CD4-positive, alpha-beta T cell treated with Interferon alpha-2 for 1 hour (primary cell): ENCODE results near the gene AGR3.
A peak's percentile ranks its signal among the peaks of the same experiment; 100 is the strongest.
"Not testable (repeated sequence)": the region's sequence is repeated elsewhere in the genome, so short reads cannot be mapped to it uniquely, and the experiment has no call there.

Experiments used
- DNase-seq, 2 donors: peaks; one replicate each; pipeline ENCODE4 v3.0.0-alpha.2; 2020 to 2022

Gene AGR3

DNA sequence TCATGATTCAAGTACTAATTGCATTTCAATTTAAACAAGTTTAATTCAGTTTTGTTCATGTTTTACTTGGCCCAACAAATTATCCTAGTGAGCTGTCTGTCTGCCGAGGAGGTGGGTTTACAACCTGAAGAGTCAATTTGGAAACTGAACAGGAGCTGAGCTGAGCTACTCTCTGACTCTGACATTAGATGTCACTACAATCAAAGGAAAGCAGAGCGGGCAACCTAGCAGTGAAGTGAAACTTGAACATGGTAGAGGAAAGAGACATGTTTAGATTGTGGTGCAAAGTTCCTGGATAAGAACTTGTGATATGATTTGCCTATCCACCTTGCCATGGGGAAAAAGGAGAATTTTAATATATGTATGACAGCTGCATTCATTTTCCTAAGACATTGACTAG, 9.6 kb upstream of the AGR3 start:
- peak in 1 of 2 donors; percentile 46 for DNase-seq

DNA sequence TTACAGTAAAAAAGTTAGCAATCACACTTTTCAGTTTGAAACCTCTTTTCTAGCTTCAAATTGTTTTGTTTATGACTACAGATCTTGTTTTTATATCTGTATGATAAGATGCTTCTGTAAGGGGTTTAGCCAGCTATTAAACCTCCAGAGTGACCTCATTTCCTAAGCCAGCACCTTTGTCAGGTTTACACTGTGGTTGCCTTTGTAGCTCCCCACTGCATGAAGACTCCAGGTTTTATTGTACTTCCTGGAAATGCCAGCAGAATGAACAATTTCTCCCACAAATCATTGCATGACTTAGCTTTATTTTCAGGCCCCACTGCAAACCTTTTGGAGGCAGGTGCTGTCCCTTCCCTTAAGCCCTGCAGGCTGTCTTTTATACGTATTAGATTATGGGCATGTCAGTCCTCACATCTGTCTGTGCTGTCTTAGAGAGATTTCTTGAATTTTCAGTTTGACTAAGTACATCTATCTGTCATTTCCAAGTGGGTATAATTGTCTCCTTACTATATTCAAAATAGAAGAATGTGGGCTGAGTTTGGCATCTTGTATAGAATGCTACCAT, 8.2 kb upstream of the AGR3 start:
- DNase-seq, result no peak

DNA sequence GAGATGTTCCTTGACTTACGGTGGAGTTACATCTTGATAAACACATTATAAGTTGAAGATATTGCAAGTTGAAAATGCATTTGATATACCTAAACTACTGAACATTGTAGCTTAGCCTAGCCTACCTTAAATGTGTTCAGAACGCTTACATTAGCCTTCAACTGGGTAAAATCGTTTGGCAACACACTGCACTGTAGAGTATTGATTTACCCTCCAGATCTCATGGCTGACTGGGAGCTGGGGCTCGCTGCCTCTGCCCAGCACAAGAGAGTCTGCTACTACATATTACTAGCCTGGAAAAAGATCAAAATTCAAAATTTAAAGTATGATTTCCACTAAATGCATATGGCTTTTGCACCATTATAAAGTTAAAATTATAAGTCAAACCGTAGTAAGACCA, 7.5 kb upstream of the AGR3 start:
- DNase-seq, result no peak

DNA sequence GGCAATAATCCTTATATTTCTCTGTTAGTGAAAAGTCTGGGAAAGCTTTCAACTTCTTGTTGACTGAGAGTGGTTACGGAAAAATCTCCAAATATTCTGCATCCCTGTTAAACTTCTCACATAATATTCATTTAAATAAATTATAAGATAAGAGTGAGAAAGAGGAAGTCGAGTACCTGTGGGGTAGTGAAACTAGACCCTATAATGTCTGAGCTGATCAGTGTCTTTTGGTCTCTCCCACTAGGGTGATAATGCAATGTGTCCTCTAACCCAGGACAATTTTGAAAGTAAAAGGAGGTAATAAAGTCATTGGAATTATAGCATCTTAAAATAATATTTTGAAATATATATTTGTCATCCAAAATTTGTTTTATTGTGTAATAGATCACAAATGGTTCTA, 2.1 kb upstream of the AGR3 start:
- DNase-seq, result no peak

DNA sequence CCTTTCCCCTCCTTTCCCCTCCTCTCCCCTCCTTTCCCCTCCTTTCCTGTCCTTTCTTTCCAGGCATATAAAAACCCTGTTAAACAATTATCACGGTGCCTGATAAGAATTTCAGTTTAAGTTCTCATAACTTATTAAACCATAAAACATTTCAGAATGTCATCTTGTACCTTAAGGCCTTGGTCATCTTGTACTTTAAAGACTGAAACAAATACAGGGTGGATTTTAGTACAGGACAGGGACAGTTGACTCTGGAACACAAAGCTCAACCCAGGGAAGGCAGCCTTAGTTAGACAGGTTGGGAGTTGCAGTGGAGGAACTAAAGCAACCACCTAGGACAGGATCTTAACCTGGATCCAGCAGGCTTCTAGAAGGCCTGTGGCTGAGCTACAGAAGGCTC, 1.2 kb downstream of the AGR3 start:
- no peak for DNase-seq

DNA sequence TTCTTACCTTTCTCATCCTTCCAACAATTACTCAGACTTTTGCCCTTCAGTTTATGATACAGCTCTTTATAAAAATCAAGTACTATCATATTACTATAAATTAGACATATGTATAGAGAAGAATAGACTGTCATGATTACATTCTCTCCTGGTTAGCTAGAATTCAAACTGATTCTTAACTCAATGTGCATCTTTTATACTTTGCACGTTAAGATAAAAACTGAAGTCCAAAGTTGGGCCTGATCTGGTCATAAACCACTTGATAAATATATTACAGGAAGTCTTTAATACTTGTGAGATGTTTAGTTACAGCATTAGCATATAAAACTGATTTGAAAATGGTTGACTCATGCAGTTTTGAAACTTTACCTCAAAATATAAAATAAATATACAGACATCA, 2.6 kb downstream of the AGR3 start:
- no peak for DNase-seq

DNA sequence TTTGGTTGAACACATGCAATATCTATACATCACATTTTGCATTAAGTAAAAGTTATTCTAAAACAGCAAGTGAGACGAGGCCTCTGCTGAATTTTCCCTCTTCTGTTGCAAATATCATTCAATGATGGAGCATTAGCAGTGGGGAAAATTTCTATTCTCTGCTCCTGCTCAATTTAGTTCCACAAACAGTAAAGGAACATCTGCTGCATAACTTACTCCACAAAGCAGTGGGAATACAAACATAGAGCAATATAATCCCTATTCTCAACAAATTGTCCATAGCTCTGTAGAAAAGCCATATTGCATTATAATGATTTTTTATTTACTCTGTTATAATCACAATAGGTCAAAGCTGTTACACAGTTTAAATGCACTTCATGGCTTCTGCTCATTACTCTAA, 5.9 kb downstream of the AGR3 start:
- DNase-seq, result no peak

DNA sequence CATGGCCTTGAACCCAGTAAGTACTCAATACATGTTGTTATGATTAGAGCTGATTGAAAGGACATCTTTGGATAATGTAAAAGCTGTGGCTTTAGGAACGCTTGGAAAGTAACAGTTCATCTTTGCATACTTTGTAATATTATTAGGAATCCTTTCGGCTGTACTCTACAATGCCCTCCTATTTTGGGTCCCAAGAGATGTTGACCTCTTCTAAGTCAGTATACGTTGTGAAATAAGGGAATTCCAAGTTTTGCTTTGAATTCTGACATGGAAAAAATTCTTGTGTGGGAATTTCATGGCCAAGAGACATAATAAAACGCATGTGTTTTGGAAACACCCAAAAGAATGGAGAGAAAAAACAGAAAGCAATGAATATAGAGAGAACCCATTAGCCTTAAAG, 7.7 kb downstream of the AGR3 start:
- no peak for DNase-seq

DNA sequence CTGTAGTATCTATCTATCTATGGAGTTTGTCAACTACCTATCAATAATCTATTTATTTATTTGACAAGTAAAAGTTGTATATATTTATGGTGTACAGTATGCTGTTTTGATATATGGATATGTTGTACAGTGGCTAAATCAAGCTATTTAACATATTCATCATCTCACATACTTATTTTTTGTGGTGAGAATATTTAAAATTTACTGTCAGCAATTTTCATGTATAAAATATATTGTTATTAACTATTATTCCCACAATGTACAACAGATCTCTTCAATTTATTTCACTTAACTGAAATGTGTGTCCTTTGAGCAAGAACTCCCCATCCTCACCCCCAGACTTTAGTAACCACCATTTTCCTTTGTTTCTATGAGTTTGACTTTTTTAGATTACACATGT, 14.5 kb downstream of the AGR3 start:
- DNase-seq, result no peak

DNA sequence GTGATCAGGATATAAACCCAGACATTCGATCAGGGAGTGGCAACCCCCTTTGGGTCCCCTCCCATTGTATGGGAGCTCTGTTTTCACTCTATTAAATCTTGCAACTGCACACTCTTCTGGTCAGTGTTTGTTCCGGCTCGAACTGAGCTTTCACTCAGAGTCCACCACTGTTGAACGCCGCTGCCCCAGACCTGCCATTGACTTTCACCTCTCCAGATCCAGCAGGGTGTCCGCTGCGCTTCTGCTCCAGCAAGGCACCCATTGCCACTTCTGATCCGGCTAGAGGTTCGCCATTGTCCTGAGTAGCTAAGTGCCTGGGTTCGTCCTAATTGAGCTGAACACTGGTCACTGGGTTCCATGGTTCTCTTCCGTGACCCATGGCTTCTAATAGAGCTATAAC, 28.6 kb downstream of the AGR3 start:
- DNase-seq, result not testable (repeated sequence)

DNA sequence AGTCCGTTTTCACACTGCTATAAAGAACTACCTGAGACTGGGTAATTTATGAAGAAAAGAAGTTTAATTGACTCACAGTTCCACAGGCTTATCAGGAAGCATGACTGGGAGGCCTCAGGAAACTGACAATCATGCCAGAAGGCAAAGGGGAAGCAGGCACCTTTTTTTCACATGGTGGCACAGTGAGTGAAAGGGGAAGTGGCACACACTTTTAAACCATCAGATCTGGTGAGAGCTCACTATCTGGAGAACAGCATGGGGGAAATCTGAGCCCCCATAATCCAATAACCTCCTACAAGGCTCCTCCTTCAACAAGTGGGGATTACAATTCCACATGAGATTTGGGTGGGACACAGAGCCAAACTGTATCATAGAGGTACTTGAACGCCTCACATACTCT, 30.0 kb downstream of the AGR3 start:
- peak; percentile 10 to 32 for DNase-seq

DNA sequence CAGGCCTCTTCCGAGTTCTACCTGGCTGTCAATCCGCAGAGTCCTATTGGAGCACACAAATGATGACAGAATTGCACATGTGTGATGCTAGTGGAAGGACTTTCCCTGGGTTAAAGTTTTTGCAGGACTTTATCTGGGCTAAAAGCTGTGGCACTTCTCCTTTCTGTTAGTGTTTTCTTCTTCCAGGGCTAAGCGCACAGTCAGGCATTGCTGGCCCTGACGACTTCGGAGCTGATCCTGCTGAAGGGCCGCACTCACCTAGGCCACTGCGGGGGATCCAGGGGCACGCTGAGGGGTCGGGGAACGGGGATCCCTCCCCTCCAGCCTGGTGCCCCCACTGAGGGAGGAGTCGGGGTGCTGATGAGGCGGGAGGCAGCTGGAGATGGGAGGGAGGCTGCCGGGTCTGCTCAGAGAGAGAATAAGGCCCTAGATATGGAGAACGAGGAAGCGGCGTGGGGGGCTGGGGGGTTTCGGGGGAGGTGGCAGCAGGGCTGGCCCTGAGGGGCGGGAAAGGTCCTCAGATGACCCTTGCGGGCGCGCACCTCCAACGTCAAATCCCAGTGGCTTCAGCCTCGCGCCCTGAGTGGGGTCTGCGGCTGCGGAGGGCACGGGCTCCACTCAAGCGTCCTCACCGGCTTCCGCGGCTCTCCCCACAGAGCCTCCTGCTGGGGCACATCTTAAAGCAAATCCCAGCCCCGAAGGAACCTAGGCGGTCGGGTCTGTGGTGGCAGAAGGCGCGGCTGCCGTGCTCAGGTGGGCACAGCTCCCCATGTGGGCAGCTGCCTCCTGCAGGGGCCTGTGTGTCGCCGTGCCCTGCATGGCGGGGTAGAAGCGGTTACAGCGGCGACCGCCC, 30.9 kb downstream of the AGR3 start:
- no peak for DNase-seq

DNA sequence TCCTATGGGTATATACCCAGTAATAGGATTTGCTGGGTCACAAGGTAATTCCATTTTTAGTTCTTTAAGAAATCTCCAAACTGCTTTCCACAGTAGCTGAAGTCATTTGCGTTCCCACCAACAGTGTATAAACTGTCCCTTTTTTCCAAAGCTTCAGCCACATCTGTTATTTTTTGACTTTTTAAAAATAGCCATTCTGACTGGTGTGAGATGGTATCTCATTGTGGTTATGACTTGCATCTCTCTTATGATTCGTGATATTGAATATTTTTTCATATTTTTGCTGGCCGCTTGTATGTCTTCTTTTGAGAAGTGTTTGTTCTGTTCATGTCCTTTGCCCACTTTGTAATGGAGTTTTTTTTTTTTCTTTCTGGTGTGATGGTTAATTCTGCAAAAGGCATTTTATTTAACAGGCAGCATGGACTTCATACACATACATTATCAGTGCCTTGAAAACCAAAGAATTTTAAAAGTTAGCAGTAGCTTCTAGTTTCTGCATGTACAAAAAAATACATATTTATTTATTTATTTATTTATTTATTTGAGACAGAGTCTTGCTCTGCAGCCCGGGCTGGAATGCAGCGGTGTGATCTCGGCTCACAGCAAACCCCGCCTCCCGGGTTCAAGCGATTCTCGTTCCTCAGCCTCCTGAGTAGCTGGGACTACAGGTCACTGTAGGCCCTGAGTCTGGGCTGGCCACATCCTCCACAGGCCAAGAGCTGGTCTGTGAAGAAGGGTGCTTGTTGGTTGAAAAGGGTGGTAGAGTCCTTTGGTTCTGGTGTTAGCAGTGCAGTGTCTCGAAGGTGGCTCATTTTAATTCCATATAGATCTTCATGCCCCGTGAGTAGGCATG, 32.3 kb downstream of the AGR3 start:
- no peak for DNase-seq

DNA sequence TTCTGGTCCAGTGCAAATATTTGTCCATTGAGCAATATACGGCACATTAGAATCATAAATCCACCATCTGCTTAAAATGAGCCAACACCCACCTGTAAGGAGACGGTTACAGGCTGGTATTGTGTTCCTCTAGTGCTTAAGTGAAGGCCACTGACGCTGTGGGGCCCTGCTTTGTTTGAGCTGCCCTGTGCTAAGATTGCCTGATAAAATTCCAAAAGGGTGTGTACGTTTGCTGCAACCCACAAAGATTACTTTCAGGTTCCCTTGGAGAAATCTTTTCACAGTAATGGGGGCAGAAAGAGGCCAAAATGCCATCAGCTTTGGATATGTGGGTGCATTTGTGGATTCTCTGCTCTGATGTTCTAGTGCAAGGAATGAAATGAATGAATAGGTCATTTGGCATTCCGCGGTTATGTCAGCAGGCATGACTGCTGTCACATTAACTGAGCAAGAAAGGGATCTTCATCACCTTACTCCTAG, 34.4 kb downstream of the AGR3 start:
- no peak for DNase-seq

DNA sequence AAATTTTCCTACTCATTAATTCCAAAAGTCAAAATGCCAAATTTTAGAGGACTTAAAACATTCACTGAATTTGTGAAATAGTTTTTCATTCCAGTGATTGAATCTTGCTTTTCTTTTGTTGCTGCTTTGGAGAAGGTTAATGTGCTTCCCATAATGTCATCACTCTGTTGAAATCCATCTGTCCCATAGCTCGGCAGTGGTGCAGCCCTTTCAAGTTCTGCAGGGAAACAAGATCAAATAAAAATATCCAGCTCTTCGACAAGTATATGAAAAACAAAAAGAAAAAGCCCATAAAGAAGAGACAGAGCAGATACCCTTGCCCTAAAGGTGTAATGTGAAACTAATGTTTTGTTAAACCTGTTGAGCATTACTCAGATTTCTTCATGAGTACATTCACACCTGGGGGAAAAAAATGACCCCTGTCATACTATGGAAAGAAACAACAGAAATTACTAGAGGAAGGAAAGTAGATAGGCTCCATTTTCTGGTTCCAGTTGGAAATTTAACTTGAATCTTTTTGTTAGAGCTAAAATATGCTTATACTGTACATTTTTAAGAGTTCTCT, 35.1 kb downstream of the AGR3 start:
- no peak for DNase-seq

DNA sequence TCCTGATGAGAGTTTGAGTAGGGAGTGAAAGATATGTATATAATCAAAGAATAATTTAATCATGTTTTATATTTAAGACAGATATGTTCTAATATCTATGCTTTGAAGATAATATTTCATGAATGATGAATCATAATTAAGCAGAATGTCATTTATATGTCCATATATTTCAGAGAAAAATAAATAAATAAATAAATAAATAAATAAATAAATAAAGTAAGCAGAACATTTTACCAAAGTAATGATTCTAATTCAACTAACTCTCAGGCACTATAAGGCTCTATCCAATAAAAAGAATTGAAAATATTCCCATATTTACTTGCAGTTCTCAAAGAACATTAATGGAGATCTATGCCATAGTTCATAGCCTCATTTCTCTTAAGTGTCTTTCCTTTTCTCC, 36.0 kb downstream of the AGR3 start:
- DNase-seq, result no peak

DNA sequence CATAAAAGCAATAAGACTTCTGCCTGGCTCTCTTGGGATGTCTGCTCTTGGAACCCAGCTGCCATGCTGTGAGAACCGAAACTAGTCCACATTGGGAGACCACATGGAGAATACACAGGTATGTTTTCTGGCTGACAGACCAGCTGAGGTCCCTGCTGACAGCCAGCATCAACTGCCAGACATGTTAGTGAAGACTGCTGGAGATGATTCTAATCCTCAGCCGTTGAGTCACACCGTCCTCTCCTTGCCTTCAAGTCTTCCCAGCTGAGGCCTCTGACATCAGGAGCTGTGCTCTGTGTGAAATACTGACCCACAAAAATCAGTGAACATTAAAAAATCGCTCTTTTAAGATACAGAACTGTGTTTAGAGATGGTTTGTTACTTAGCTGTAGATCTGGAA, 40.1 kb downstream of the AGR3 start:
- DNase-seq, result no peak

DNA sequence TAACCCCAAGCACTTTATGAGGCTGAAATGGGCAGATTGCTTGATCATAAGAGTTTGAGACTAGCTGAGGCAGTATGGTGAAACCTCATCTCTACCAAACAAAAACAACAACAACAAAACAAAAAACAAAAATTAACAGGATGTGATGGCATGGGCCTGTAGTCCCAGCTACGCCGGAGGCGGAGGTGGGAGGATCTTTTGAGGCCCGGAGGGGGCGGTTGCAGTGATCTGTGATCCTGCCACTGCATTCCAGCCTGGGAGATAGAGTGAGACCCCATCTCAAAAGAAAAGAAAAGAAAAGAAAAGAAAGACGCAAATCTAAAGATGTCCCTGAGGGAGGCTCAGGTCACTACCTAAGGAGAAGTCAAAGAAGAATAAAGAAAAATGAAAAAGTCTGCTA, 41.7 kb downstream of the AGR3 start:
- DNase-seq, result no peak

DNA sequence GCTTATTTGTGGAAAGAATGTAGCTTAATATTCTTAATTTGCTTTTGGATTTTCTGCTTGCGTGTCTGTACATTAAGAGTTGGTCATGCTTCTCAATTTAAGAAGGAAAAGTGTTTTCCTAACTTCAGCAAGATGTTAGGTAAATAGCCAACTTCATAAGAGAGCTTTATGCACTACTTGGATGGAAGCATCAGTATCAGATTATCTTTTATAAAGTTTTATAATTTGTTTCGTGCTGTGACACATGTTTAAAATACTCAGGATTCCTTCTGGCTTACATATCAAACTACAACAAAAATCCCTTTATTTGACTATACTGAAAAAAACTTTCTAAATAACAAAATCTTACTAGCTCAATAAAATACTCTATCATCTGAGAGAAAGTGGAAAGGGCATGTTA, 42.1 kb downstream of the AGR3 start:
- no peak for DNase-seq

DNA sequence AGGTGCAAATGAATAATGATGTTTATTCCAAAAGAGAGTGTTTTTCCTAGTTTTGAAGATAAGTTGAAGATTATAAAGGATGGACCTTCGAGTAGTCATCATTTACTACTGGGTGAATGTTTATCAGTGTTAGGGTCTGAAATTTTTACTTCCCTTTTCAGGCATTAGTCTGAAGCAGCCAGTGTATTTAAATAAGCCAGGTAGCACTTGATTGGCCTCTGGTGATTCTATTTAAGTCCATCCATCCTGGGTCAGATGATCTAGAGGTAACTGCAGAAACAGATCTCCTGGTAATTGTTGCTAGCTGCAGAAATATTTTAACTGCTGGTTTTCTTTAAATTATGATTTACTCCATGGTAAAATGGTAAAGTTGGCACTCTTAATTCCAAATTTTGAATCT, 42.9 kb downstream of the AGR3 start:
- DNase-seq, result no peak

DNA sequence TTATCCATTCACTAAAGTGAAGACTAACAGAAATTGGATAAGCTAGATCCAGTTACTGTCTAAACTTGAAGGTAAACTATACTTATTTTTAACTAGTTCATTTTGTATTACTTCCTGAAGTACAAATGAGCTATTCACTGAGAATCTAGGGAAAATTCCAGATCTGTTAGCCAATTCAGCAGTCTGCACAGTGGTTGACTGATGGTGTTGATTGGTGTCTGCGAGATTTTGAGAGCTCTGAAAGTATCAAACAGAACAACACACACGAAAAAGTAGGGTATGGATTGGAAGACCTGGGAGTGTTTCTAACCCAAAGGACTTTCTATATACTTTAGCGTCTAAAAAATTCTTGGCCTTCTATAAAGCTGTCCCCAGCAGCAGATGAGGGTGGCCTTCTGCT, 43.4 kb downstream of the AGR3 start:
- no peak for DNase-seq

DNA sequence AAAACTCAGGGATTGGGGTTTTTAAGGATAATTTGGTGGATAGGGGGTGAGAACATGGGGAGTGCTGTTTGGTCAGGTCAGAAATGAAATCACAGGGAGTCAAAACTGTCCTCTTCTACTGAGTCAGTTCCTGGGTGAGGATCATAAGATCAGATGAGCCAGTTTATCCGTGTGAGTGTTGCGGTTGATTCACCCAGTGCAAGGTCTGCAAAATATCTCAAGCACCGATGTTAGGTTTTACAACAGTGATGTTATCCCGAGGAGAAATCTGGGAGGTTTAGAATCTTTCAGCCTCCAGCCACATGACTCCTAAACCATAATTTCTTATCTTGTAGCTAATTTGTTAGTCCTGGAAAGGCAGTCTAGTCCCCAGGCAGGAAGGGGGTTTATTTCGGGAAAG, 45.3 kb downstream of the AGR3 start:
- DNase-seq, result no peak

DNA sequence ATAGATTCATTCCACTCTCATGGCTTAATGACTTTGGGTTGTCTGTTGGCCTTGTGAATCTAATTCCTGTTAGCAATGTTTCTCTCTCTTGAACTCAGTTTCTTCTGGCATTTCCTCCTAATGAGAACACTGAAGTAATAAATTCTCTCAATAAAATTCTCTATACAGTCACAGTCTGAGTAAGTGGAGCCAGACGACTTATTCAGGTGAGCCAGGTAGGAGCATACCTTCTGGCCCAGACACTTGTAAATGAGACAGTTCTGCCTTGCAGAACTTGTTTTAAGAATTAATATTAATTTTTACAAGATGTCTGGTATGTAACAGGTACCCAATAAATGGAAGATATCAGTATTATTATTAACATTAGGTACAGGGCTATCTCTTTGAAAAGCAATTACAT, 48.4 kb downstream of the AGR3 start:
- DNase-seq, result no peak

DNA sequence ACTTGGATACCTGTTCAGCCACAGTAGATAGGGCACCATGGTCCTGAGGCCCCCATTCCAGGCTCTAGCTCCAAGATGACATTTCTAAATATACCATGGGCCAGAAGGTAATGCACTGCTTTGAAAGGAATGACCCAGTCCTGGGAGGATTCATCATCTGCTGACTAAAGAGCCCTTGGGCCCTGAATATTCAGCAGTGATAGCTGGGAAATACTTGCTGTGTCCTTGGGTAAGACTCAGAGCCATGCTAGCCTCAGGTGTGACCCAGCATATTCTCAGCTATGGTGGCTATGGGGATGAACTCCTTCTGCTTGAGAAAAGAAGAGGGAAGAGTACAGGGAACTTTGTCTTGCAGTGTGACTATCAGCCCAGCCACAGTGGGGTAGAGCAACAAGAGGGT, 55.7 kb downstream of the AGR3 start:
- DNase-seq, result no peak
